SK-N-MC (cell line): ENCODE results near the gene MAU2.

Source experiments
- DNase-seq: peaks from one replicate; pipeline ENCODE4 v3.0.0-alpha.2; 2011; ENCODE audit warnings: low read depth, low spot score
- H3K27ac ChIP-seq: fragments of 200-600 bp; sonication (generic); 2 replicates; pipeline ENCODE4 v1.5.1; 2016; ENCODE audit warnings: mixed run types
- H3K36me3 ChIP-seq: fragments of 200-600 bp; sonication (generic); 2 replicates; pipeline ENCODE4 v1.6.1; 2017; ENCODE audit warnings: antibody characterized with exemption, low read length, mixed read lengths; ENCODE audit not compliant: insufficient read depth
- H3K4me3 ChIP-seq: fragments of 200-600 bp; sonication (generic); 2 replicates; pipeline ENCODE4 v1.5.1; 2016
- H3K9ac ChIP-seq: fragments of 200-600 bp; sonication (generic); 2 replicates; pipeline ENCODE4 v1.8.0; 2017; ENCODE audit warnings: mixed run types, mixed read lengths; ENCODE audit not compliant: insufficient read length
- H3K9me3 ChIP-seq: fragments of 200-600 bp; sonication (generic); 2 replicates; pipeline ENCODE4 v1.6.1; 2017; ENCODE audit warnings: low read depth, mild to moderate bottlenecking, antibody characterized with exemption, low read length, moderate library complexity, mixed read lengths
- EZH2 ChIP-seq: fragments of 200-600 bp; sonication (generic); IDR thresholded peaks from one replicate; pipeline ENCODE4 v1.6.1; 2017; ENCODE audit warnings: antibody characterized with exemption
- FOXP2 ChIP-seq: optimal IDR thresholded peaks from 2 replicates; pipeline ENCODE3; 2011; ENCODE audit warnings: mild to moderate bottlenecking, moderate library complexity; ENCODE audit not compliant: insufficient read depth; ENCODE audit errors: extremely low read length, control extremely low read depth
- POLR2AphosphoS5 ChIP-seq: IDR thresholded peaks from 2 replicates; pipeline ENCODE4 v1.6.1; 2012; ENCODE audit warnings: mild to moderate bottlenecking, low read depth, low read length, borderline replicate concordance

Gene MAU2

GRCh38 chr19:19279062-19279612 is 41.5 kb upstream of the MAU2 start:
- Histone ChIP-seq H3K27ac (no peak overlapping the region), H3K9me3 (no peaks in the 10 kb centered on the region), H3K9ac (no peak overlapping the region), H3K4me3 (no peak overlapping the region), H3K36me3 (peaks cover 17% of the 10 kb centered on the region)
- TF ChIP-seq EZH2 (no peak), POLR2AphosphoS5 (no peak), FOXP2 (no peak)
- DNase-seq = no peak

DNA sequence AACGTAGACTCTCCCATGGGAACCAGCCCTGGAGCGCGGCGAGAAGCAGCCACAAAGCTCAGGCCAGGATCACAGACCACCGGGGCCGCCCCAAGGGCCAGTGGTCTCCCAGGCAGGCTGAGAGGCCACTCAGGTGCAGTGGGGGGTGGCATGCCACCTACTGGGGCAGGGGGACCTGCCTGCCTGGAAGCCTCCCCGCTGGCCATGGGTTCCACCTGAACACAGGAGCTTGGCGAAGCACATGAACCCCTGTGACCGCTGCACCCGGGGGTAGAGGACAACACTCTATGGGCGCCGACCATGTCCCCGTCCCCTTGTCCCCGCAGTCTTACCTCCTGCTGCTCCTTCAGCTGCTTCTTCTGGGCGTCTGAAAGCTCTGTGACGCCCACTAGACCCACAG is 40.8 kb upstream of the MAU2 start:
- DNase-seq = no peak
- no peak overlapping the region for H3K4me3 ChIP-seq
- no peak overlapping the region for H3K9ac ChIP-seq
- H3K36me3 ChIP-seq = peaks cover 24% of the 10 kb centered on the region
- TF ChIP-seq FOXP2 (no peak), EZH2 (no peak), POLR2AphosphoS5 (no peak)
- no peak overlapping the region for H3K27ac ChIP-seq
- H3K9me3 ChIP-seq = no peaks in the 10 kb centered on the region

DNA sequence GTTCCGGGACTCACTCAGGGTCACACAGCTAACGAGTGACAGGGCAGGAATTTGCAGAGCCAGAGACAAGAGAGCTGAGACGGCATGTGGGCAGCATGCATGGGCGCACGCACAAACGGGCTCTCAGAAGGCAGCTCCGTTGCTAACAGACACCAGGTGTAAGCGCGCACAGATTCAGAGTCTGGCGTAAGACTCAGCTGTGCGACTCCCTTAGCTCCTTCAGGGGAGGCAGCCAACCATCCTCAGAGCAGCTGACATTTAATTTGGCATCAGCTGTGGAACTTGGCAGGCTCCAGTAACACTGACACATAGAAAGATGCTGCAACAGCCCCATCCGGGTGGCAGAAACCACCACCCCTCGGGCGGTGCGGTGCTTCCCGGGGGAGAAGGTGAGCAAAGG is 40.1 kb upstream of the MAU2 start:
- H3K27ac ChIP-seq = no peak overlapping the region
- no peak for TF ChIP-seq POLR2AphosphoS5
- no peak for TF ChIP-seq EZH2
- no peak for TF ChIP-seq FOXP2
- H3K36me3 ChIP-seq = peaks cover 25% of the 10 kb centered on the region

DNA sequence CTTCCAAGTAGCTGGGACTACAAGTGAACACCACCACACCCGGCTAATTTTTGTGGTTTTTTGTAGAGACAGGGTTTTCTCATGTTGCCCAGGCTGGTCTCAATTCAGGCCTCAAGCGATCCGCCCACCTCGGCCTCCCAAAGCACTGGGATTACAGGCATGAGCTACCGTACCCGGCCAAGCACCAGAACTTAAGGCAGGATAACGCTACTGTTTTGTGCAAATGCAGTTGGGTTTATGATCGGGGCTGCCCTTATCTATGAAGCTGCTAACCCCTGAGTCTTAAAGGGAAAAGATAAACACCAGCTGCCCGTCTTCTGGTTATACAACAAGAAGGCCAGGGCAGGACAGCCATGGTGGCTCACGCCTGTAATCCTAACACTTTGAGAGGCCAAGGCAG is 34.9 kb upstream of the MAU2 start:
- Histone ChIP-seq H3K36me3 (peaks cover 28% of the 10 kb centered on the region), H3K9ac (no peak overlapping the region)
- TF ChIP-seq EZH2 (no peak), POLR2AphosphoS5 (no peak), FOXP2 (no peak)

More for the DNA sequence above, 40.1 kb upstream of the MAU2 start:
- Histone ChIP-seq H3K9ac (no peak overlapping the region), H3K4me3 (no peak overlapping the region), H3K9me3 (no peaks in the 10 kb centered on the region)
- DNase-seq = no peak

GRCh38 chr19:19292607-19293006 is 28.0 kb upstream of the MAU2 start:
- no peak for DNase-seq
- Histone ChIP-seq H3K4me3 (no peak overlapping the region), H3K27ac (no peak overlapping the region), H3K9ac (no peak overlapping the region), H3K36me3 (peaks cover 30% of the 10 kb centered on the region), H3K9me3 (no peaks in the 10 kb centered on the region)
- no peak for TF ChIP-seq EZH2
- no peak for TF ChIP-seq POLR2AphosphoS5
- TF ChIP-seq FOXP2 = no peak

More for the DNA sequence above, 34.9 kb upstream of the MAU2 start:
- no peak overlapping the region for H3K27ac ChIP-seq
- no peak overlapping the region for H3K4me3 ChIP-seq
- H3K9me3 ChIP-seq = no peaks in the 10 kb centered on the region
- no peak for DNase-seq

DNA sequence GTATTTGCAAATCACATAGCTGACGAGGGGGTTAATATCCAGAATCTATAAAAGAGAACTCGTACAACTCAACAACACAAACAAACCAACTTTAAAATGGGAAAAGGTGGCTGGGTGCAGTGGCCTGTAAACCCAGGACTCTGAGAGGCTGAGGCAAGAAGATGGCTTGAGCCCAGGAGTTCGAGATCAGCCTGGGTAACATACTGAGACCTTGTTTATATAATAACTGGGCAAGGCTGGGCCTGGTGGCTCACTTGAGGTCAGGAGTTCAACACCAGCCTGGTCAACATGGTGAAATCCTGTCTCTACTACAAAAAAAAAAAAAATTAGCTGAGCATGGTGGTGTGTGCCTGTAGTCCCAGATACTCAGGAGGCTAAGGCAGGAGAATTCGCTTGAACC is 25.7 kb upstream of the MAU2 start:
- no peaks in the 10 kb centered on the region for H3K9me3 ChIP-seq
- TF ChIP-seq POLR2AphosphoS5 (no peak), FOXP2 (no peak), EZH2 (no peak)
- H3K27ac ChIP-seq = no peak overlapping the region
- peaks cover 24% of the 10 kb centered on the region for H3K36me3 ChIP-seq
- DNase-seq = no peak
- H3K4me3 ChIP-seq = no peak overlapping the region
- H3K9ac ChIP-seq = no peak overlapping the region

DNA sequence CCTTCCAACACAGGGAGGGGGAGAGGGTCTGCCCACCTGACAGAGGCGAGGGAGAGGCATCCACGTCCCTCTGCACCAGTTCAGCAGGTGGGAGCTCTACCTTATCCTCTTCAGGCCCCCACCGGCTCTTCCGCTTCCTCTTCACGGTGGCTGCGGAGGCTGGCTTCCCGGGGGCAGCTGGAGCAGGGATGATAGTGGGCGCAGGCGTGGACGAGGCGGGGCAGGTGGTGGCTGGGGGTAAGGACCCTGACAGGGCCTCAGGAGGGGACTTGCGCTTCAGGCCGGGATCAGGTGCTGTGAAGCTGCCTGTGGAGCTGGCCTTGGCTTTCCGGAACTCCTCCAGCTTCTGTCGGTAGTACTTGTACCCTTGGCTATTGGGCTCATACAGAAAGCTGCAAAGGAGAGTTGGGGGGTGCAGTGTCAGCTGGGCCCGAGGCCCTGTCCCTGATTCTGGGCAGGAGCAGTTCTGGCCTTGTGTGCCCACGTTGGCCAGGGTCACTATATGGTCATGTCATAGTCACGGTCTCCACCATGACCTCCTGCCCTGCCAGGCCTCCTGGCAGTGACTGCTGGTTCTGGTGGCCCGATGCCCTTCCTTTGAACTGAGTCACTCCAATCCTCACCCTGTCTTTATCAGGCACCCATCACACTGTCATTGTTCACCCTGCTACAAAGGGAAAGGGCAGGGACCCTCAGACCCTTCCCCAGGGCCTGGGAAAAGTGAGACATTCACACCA is 23.5 kb upstream of the MAU2 start:
- H3K36me3 ChIP-seq = peaks cover 31% of the 10 kb centered on the region
- H3K9me3 ChIP-seq = no peaks in the 10 kb centered on the region
- H3K4me3 ChIP-seq = no peak overlapping the region
- TF ChIP-seq FOXP2 (no peak), EZH2 (no peak), POLR2AphosphoS5 (no peak)
- no peak overlapping the region for H3K9ac ChIP-seq
- no peak overlapping the region for H3K27ac ChIP-seq
- DNase-seq = no peak

- Histone ChIP-seq H3K4me3 (no peak overlapping the region), H3K9ac (no peak overlapping the region), H3K9me3 (no peaks in the 10 kb centered on the region), H3K36me3 (peaks cover 28% of the 10 kb centered on the region), H3K27ac (no peak overlapping the region)
- DNase-seq = no peak
- no peak for TF ChIP-seq FOXP2
- TF ChIP-seq POLR2AphosphoS5 = no peak
- TF ChIP-seq EZH2 = no peak
Observed at GRCh38 chr19:19297759-19298158, 22.9 kb upstream of the MAU2 start.

GRCh38 chr19:19300613-19301012 is 20.0 kb upstream of the MAU2 start:
- H3K4me3 ChIP-seq = no peak overlapping the region
- no peak overlapping the region for H3K27ac ChIP-seq
- TF ChIP-seq EZH2 = no peak
- TF ChIP-seq FOXP2 = no peak
- TF ChIP-seq POLR2AphosphoS5 = no peak
- no peaks in the 10 kb centered on the region for H3K9me3 ChIP-seq
- H3K36me3 ChIP-seq = peaks cover 21% of the 10 kb centered on the region; the same call in 1 of the 2 replicates
- no peak for DNase-seq
- H3K9ac ChIP-seq = no peak overlapping the region
